GM19025 (cell line): Measurements from ENCODE around the gene ARHGEF17.

ENCODE experiments used
- ATAC-seq: cut with Tn5 transposase; IDR thresholded peaks from one replicate; pipeline ENCODE4 v1.9.1; 2021; ENCODE audit warnings: mild to moderate bottlenecking, low read depth, moderate library complexity; ENCODE audit not compliant: unreplicated experiment

ARHGEF17 gene

GRCh38 chr11:73399636-73400035, 91.6 kb downstream of the ARHGEF17 start:
- no peak for ATAC-seq

DNA sequence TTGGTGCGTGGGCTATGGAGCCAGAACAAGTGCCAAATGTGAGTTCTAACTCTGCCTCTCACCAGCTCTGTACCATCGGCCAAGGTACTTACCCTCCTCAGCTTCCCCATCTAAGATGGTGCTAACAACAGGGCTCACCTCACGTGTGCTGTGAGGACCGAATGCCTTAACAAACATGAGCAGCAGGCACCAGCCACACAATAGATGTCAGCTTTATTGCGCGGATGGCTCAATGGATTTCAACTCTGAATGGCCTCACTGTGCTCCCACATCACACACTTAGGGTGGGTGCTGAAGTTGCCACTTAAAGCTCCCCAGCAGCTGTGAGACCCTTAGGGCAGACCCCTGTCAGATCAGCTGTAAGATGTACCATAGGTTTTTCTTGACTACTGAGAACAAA, 92.2 kb downstream of the ARHGEF17 start:
- no peak for ATAC-seq

GRCh38 chr11:73401217-73401923, 93.3 kb downstream of the ARHGEF17 start:
- no peak for ATAC-seq

DNA sequence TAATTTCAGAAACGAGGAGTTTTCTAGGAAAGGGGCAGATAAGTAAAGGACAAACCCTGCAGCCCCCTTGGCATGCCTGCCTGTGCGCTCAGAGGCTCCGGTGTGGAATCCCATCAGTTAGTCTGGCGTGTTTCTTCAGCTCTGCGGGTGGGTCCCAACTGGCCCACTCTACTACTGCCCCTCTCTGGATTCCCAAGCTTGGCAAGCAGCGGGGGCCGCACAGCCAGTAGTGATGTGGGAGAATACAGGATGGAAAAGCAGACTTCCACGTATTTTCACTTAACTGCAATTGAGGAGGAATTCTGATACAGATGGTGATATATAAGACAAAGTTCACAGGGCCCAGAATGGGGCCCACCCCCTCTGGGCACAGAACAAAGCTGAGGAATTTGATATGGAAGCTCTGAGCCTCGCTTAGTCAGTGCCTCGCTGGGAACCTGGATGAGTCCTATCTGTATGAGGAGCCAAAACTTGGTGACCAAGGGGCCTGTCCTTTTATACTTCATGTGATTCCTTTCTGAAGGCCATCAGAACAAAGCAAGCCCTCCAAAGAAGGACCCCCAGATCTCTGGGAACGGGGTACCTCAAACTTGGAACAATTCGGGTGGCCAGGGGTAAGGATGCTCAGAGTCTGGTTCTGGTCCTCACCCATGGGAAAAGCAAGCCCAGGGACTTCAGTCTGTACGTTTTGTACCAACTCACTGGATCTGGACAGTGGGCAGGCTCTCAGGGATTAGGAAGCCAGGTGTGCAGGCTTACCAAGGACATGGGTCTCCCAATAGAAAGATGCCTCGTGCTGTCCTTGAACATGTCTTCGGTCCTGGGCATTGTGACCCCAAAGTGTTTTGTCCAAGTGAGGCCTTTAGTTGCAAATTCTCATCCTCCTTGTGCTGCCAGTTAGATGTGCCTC, 94.1 kb downstream of the ARHGEF17 start:
- ATAC-seq, result no peak

DNA sequence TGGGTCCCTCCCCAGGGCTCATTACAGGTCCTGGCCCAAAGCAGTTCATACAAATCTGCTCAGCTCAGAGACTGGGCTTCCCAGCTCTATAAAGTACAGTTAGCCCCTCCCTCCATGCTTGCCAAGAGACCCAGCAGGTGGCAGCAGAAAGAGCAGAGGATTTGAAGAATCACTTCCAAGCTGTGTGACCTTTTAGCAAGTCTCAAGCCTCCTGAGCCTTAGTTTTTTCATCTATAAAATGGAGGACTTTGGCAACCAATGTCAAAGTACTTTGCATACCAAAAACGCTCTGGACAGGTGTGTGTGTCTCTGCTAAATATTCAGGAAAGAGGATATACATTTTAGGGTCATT, 94.7 kb downstream of the ARHGEF17 start:
- ATAC-seq, result no peak

DNA sequence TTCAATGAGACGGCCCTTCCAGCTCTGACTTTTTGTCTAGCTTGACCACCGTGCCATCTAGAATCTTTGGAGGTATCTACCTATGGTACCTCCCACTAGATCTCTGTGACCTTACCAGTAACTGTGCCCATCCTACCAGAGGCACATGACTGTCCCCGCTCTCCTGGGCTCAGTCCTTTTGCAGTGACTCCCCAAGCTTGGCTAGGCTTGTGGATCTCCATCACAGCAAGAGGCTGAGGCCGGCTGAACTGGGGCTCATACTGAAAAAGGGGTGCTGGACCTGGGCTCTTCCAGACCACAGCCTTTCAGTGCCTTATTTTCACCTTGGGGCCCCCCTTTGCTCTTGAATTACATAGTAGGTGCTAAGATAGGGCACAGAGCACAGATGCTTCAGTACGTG, 95.5 kb downstream of the ARHGEF17 start:
- ATAC-seq, result no peak

DNA sequence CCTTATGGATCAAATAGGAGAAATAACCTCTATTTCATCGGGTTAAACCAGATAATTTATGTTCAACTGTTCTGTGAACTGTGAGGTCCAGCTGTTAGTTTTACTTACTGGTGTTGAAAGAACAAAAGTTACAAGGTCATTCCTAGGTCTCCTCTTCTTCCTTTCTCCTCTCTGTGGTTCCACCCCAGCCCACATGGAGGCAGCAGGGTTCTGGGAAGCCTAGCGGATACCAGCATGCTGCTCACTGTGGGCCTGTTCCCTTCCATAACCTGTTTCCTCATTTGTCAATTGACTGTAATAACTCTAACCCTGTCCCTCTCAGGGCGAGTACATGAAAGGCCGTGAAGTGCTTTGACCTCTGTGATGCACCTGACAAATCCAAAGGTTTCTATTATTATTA, 96.0 kb downstream of the ARHGEF17 start:
- no peak for ATAC-seq

DNA sequence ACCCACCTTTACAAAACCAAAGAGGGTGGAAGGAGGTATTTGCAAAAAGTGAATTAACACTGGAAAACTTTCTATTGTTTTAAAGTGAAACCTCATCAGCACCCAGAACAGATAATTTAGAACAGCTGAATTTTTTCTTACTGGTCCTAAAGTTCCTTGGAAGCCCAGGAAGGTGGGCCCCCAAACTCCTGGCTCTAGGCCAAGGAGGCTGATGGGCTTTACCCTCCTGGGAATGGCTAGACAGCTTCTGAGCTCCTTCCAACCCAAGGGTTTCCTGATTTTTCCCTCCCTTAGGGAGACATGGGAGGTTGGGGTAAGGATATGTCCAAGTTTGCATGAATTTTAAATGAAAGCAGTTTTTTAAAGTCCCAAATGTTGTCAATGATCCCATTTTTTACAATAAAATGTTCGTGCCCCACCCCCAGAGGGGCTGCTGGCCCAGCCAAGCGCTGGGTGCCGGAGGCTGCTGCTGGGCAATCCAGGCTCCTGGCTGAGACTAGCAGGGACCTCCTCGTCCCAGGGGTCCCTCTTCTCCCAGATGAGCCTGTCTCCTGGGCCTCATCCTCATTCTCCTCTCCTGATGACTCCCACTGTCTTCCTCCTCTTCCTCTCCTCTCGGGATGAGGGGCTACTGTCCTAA, 96.5 kb downstream of the ARHGEF17 start:
- no peak for ATAC-seq

DNA sequence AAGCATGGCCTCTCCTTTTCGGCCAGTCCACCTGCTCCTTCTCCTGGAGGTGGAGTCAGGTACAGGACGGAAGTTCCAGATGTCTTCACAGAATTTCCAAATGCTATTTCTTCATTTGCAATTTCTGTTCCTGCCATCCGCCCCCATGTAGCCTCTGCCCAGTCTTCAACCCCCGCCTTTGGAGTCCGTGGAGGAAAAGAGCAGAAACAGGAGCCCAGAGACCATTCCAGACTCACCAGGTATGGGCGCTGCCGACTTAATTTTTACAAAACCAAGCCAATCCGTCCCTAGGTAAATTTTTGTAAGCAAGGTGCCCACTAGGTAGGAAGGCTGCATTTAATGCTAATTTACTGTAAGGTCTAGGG, 97.1 kb downstream of the ARHGEF17 start:
- ATAC-seq, result no peak

DNA sequence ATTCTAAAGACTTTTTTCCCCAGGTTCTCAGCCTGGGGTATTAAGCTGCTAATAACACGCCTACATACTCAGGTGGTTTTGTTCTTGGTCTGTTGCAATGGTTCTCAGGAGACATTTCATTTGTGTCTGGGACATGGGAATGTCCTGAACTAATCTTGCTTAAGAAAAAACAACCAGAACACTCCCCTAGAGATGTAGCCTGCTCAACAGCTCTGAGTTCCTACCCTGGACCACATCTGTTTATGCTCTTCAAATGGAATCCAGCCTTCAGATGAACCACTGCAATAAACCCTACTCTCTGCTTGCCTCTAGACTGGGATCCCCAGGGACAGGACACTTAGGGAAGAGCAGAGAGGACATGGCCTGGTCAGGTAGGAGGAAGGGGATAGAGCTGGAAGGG, 98.1 kb downstream of the ARHGEF17 start:
- no peak for ATAC-seq

DNA sequence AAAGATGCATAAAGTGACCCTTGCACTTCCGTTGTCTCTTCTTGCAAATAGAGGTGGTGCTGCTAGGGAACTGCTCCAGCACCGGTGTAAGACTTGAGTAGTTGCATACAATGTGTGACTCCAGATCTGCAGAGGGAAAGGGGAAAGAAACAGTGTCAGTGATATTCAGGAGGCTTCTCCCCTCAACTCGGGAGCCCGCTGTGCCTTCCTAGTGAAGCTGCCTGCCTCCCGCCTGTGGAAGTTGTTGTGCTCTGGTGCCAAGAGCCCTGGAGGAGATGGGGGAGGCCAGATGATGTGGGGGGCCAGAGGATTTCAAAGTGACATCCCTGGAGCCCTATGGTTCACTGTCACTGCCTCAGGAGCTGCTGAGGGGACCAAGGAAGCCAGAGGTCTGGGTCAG, 98.5 kb downstream of the ARHGEF17 start:
- ATAC-seq, result no peak

DNA sequence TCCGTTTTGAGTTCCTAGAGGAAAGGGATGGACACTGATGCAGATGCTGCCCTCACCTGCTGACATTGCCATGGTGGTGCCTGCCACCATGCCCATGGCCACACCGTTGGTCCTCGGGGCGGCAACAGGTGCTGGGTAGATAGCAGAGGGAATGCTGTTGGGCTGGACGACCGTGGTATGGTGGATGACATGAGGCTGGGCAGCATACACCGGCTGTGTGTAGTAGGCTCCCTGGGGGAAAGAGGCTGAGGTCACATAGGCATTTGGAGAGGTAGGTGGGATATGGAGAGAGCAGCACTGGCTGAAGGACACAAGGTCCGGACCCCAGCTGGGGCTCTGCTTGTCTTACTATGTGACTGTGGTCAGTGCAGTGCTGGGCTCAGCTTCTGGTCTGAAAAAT, 101.4 kb downstream of the ARHGEF17 start:
- no peak for ATAC-seq

- no peak for ATAC-seq
Measured at GRCh38 chr11:73410627-73411026, 102.6 kb downstream of the ARHGEF17 start.

DNA sequence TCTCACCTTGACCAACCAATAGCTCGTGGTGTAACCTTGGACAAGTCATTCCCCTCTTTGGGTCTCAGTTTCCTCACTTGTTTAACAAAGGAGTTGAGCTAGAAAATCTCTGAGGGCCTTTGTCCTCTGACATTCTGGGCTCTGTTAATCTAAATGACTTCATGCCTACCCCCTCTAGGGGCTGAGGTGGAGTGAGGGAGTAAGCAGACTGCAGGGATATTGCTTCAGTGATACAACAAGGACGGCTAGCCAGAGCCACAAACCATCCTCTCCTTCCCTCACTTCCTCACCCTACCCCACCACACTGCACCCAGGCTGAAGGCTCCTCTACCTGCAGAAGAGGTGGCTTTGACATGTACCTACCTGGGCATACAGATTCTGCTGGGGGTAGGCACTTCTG, 103.0 kb downstream of the ARHGEF17 start:
- no peak for ATAC-seq

- ATAC-seq, result no peak
Measured at GRCh38 chr11:73412308-73412707, 104.2 kb downstream of the ARHGEF17 start.

- no peak for ATAC-seq
Measured at GRCh38 chr11:73413256-73413655, 105.2 kb downstream of the ARHGEF17 start.

GRCh38 chr11:73414977-73415651, 107.0 kb downstream of the ARHGEF17 start:
- ATAC-seq, result no peak

- ATAC-seq, result no peak
Measured at GRCh38 chr11:73415854-73416615, 108.0 kb downstream of the ARHGEF17 start.

- ATAC-seq, result no peak
Measured at GRCh38 chr11:73416786-73417185, 108.7 kb downstream of the ARHGEF17 start.
